ENCODE results near the gene PARS2. TPM values are rescaled to one million over a fixed set of nuclear protein-coding genes. Genes with fewer than 3 reads are reported as not detected.

Gene PARS2
- total and polyA plus RNA-seq, 12 donors, result 0.80 to 5.6 (median 4.1) TPM

GRCh38 chr1:54754045-54754444, 10.3 kb downstream of the PARS2 start:
- H3K4me1 ChIP-seq, result no peaks in the 10 kb centered on the region

DNA sequence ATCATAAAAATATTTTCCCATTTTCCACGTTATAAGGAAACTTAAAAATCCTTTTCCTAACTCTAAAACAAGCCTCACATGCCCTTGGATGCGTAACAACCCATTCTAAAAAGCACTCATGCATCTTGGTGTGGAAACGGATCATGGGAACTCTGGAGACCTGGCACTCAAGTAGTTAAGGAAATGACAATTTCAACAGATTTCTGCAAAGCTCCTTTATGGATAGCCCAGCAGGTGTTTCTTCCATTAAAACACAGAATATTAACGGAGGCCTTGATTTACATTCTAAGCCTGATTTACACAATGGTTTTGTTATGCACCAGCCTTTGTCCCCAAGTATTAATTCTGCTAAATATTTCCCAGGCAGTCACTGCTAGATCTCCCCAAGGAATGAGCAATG, 12.9 kb downstream of the PARS2 start:
- no peaks in the 10 kb centered on the region for H3K9me3 ChIP-seq
- no peak overlapping the region for H3K27ac ChIP-seq
- WGBS, 2 donors, result 63 to 70% methylated on average over 4 of the region's 4 CpGs
- intact Hi-C loops (cut with DNase I), result loop anchor here in 1 of 10 donors (10.0 kb wide), 1 partner anchor 63 kb away; no protein-coding TSS in a partner anchor
- TF ChIP-seq, protein P1, sequence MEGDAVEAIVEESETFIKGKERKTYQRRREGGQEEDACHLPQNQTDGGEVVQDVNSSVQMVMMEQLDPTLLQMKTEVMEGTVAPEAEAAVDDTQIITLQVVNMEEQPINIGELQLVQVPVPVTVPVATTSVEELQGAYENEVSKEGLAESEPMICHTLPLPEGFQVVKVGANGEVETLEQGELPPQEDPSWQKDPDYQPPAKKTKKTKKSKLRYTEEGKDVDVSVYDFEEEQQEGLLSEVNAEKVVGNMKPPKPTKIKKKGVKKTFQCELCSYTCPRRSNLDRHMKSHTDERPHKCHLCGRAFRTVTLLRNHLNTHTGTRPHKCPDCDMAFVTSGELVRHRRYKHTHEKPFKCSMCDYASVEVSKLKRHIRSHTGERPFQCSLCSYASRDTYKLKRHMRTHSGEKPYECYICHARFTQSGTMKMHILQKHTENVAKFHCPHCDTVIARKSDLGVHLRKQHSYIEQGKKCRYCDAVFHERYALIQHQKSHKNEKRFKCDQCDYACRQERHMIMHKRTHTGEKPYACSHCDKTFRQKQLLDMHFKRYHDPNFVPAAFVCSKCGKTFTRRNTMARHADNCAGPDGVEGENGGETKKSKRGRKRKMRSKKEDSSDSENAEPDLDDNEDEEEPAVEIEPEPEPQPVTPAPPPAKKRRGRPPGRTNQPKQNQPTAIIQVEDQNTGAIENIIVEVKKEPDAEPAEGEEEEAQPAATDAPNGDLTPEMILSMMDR (IDR thresholded peaks at IDR 0.05), result no peak
- H3K4me1 ChIP-seq, result no peaks in the 10 kb centered on the region
- H3K36me3 ChIP-seq, result peaks cover 0 to 7% (median 0%) of the 10 kb centered on the region in 9 donors
- DNase-seq (no peak), ATAC-seq (no peak)
- no peaks in the 10 kb centered on the region for H3K27me3 ChIP-seq
- H3K4me3 ChIP-seq, result no peak overlapping the region

More at GRCh38 chr1:54754045-54754444, 10.3 kb downstream of the PARS2 start:
- Histone ChIP-seq H3K4me3 (no peak overlapping the region), H3K27ac (no peak overlapping the region), H3K27me3 (no peaks in the 10 kb centered on the region), H3K9me3 (no peaks in the 10 kb centered on the region), H3K36me3 (peaks cover 0 to 33% (median 13%) of the 10 kb centered on the region in 9 donors)
- TF ChIP-seq, protein P1 (IDR thresholded peaks at IDR 0.05), result no peak
- intact Hi-C loops (cut with DNase I), result loop anchor here in 1 of 10 donors (10.0 kb wide), 1 partner anchor 61 kb away; no protein-coding TSS in a partner anchor
- peak in 1 of 8 donors; percentile 11 for ATAC-seq
- 93 to 95% methylated on average over 22 of the region's 22 CpGs for WGBS, 2 donors
- no peak for DNase-seq

- Histone ChIP-seq H3K36me3 (no peaks in the 10 kb centered on the region), H3K27ac (no peak overlapping the region), H3K4me3 (no peak overlapping the region), H3K9me3 (no peaks in the 10 kb centered on the region), H3K4me1 (no peaks in the 10 kb centered on the region), H3K27me3 (no peaks in the 10 kb centered on the region)
- DNase-seq (no peak), ATAC-seq (no peak)
- TF ChIP-seq, protein P1 (IDR thresholded peaks at IDR 0.05), result no peak
- 75 to 79% methylated on average over 6 of the region's 6 CpGs for WGBS, 2 donors
- intact Hi-C loops (cut with DNase I), result loop anchor here in 1 of 10 donors (10.0 kb wide), 1 partner anchor 64 kb away; no protein-coding TSS in a partner anchor
These were observed 13.7 kb downstream of the PARS2 start for GRCh38 chr1:54750596-54750995.

DNA sequence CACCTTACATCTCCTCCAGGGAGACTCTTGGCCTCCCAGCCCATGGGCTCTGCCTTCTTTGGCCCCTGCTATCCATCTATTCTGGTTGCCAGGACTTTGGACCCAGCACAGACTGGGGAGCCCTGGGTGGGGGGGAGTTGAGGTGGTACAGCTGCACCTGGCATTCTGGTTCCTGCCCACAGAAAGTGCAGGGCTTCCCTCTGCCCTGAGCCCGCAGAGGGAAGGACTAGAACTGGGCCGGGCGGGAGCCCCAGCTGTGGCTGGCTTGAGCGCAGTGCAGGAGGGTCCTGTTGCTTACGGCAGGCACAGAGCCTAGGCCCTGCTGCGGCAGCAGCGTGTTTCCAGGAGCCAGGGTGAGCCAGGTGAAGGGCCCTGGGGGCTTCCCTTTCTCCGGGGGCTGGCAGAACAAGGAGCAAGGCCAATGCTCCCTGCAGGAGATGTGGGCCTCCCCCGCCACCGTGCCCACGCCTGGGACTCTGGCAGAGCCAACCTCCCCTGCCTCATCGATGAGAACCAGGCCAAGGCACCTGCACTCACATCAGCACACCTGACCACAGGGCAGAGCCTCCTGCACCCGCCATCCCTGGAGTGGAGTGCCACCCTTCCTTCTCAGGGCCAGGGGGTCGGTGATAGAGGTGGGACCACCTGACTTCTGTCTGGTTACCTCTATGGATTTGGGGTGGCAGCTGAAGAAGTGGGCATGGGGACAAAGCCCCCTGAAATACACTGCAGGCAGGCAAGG, 16.1 kb downstream of the PARS2 start:
- Histone ChIP-seq H3K4me1 (no peaks in the 10 kb centered on the region), H3K36me3 (peaks cover 0 to 7% (median 0%) of the 10 kb centered on the region in 9 donors), H3K4me3 (no peak overlapping the region), H3K27ac (no peak overlapping the region), H3K27me3 (no peaks in the 10 kb centered on the region), H3K9me3 (no peaks in the 10 kb centered on the region)
- ATAC-seq (no peak), DNase-seq (no peak)
- intact Hi-C loops (cut with DNase I), result no loop called here
- TF ChIP-seq, protein P1 (IDR thresholded peaks at IDR 0.05), result no peak
- 85 to 86% methylated on average over 13 to 14 of the region's 14 CpGs for WGBS, 2 donors

Data from heart right ventricle (tissue), 16 donors.